SKM-1 (cell line): ENCODE measurements around the gene GRIK2.

Experiments used
- DNase-seq: peaks from one replicate; lab custom pipeline; 2025; ENCODE audit not compliant: unreplicated experiment; lab: John Stamatoyannopoulos, UW

GRIK2 gene

GRCh38 chr6:101454106-101454676 lies 60.7 kb downstream of the GRIK2 start:
- no peak for DNase-seq

DNA sequence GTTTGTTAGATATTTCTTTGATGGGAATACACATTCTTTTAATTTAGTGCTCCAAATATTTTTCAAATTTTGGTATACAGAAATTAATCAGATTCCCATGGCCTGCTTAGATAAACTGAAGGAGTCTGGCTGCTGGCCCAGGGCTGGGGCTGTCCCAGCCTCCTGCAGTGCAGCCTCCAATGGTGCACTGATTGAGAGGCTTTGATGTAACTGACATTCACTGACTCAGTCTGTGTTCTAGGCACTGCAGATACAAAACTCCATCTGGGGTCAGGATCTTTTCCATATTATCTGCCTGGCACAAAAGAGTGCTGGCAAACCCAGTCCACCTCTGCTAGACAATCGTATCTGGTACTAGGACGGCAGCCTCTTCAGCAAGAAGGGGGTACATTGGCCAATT lies 64.8 kb downstream of the GRIK2 start:
- DNase-seq, result no peak

DNA sequence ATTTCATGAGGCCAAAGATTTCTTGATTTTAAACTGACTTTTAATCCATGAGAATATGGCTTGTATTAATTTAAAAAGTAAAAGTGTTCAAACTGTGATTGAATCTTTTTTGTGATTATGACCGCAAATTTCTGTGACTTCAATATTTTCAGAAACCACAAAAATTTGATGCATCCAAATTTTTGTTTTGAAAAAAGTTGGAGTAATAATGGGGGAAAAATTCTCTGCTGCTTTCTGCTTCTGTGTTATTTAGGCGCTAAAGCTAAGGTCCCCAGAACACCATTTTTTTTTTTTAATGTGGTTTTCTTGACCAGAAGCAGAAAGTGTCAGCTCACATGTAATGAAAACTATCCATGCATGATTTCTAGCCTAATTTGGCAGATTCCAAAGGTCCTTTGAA lies 65.3 kb downstream of the GRIK2 start:
- DNase-seq, result no peak

DNA sequence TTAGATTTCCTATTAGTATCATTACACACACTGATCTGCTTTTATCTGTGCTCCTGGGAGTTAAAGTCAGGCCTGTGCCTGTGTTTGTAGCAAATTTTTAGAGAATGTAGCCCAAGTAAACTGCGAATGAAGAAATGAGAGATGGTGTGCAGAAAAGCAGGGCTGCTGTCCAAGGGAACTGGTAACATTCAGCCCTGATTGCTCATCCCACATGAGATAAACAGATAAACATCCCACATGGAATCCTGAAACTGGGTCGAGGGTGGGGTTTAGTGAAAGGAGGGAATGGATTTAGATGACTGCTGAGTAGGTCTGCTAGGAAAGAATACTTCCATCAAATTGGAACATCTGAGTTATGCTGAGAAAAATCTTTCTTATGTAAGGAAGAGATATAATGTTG lies 69.1 kb downstream of the GRIK2 start:
- no peak for DNase-seq

- no peak for DNase-seq
Observed at GRCh38 chr6:101465863-101466262, 72.4 kb downstream of the GRIK2 start.

DNA sequence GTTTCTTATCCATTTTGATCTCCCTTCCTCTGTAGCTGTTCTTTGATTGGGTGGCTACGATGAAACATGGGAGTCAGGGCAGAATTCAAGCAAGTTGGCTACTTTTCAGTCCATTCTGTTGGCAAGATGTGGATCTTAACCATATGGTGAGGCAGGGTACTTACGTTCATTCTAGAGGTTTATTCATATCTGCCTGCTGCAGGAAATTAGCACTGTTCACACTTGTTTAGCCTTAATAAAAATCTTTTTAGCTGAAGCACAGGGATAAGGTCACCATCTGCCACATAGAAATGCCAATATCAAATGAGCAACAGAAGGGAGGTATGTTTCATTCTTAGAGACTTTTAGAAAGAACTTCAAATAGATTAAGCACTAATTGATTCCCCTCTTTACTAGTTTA lies 83.9 kb downstream of the GRIK2 start:
- no peak for DNase-seq

DNA sequence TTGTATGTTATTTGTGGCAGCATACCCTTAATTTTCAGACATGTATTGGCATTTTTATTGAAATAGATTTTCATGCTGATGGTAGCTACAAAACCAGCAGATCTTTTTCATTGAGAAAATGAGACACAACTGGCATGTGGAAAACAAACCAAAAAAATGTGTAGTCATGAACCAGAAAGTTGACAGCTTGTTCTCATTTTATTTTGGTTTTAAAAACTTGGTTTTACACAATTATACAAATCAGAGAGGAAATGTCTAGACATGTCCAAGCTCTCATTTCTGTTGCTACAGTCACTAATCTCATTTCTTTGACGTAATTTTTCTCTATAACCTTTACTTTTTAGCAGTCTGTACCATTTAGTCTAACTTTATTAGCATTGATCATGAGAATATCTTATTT lies 85.4 kb downstream of the GRIK2 start:
- no peak for DNase-seq

DNA sequence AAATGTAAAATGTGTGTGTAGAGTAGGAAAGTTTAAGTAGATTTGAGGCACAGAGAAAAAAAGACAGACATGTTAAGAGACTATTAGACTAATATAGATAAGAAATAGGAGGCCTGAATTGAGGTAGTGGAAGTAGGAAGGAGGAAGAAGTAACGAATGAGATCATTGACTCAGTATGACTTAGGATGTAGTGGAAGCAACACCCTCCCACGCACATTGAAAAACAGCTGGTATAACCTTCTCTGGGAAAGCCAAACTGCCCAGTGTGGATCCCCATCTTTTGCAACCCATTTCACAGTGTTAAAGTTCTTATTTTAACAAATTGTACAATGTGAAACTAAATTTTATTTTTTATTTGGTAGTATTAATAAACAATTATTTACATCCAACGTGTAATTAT lies 89.1 kb downstream of the GRIK2 start:
- DNase-seq, result no peak

DNA sequence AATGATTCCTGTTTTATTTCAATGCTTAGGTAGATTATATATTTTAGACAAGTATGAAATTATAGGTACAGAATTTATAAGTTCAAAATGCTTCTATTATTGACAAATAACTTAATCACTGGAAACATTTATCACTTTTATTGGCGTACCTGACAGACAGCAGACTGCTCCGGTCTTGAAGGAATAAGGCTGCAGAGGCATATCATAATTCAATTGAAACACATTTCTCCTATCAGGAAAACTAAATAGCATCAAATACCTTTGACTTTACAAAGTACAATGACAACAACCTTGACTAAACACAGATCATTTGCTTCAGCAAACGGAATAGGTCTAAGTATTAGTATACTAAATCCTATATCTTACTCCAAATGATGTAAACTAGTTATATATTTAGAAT lies 91.3 kb downstream of the GRIK2 start:
- DNase-seq, result no peak

DNA sequence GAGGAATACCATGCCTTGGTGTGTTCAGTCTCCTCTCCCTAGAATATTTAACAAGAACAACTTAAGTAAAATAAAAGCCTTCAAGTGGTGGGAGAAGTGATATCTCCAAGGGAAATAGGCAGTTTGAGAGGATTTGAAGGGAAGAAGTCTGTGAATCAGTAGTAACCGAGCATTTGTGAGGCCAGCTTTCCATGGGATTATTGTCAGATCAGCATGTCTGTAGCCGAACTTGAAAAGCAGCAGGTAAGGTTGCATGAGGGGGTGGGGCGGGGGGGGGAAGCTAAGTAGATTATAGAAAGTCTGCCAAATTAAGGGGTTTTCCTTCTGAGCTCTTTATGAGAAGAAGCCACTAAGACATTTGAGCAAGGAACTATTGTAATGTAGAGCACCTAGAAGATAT lies 92.6 kb downstream of the GRIK2 start:
- no peak for DNase-seq

DNA sequence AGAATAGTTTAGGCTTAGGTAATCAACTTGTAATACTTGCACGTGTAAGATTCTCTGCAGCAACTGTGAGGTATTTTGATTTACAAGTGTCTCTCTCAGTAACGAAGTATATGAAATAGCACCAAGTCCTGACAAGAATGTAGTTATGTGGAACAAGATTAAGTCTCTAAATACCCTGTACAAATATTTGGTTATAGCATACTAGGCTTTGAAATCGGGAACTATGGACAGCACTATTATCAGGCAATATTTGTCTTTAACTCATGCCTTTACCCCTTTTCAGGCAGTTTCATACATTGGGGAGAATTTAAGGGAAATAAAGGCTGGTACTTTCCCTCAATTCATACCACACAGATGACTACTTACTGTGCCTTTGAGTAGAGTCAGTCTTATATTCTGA lies 93.2 kb downstream of the GRIK2 start:
- DNase-seq, result no peak

- DNase-seq, result no peak
Observed at GRCh38 chr6:101489456-101489855, 95.9 kb downstream of the GRIK2 start.

DNA sequence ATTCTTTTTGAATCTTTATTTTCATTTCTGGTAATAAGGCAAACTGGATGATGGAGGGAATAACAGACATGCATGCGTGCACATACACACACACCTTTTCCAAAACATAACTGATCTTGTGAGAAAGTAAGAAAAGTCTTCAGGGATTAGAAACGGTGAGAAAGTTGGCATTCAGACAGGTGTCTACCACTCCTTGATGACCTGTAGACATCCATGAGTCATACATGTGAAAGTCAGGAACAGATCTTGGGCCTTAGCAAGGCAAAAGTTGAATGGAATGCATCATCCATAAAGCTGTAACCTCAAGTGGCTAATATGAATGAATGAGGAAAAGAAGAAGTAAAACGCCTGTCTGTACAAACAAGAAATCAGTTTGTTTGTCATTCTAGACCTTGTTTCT lies 97.3 kb downstream of the GRIK2 start:
- no peak for DNase-seq

GRCh38 chr6:101502818-101503217 lies 109.3 kb downstream of the GRIK2 start:
- no peak for DNase-seq

DNA sequence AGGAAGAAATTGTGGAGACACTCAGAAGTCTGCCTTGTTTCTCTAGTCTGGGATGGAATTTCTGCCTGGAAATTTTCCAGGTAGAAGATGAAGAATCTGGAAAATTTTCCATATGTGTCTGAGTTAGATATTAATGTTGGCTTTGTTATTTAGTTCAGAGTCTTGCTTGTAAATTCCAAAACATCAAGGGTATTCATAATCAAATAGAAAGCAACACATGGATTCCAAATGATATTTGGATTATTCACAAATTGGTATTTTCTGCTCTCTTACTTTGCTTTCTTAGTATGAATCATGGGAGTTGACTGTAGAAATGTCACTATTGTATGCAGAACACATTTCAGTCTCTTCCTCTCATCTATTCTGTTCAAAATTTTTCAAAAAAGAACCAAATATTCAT lies 116.0 kb downstream of the GRIK2 start:
- no peak for DNase-seq

GRCh38 chr6:101513181-101513580 lies 119.7 kb downstream of the GRIK2 start:
- DNase-seq, result no peak

- DNase-seq, result no peak
Observed at GRCh38 chr6:101516578-101516977, 123.1 kb downstream of the GRIK2 start.

- no peak for DNase-seq
Observed at GRCh38 chr6:101517632-101518031, 124.1 kb downstream of the GRIK2 start.

DNA sequence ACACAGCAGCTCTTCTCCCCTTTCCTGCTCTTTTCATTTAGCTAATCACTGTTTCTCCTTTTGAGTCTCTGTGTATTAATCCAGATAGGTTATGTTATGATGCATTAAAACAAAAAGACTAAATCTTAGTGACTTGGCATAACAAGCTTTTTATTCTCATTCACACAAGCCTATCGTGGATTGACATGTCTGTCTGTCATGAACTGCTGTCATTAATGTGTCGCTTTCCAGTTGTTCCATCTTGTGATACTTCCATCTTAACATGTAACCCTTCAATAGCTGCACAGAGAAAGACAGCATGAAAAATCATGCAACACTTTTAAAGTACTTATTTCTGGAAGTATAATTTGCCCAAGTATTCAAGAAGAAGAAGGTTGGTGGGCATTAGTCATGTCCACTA lies 128.7 kb downstream of the GRIK2 start:
- no peak for DNase-seq

GRCh38 chr6:101527467-101527866 lies 134.0 kb downstream of the GRIK2 start:
- no peak for DNase-seq

GRCh38 chr6:101528801-101529200 lies 135.3 kb downstream of the GRIK2 start:
- no peak for DNase-seq

DNA sequence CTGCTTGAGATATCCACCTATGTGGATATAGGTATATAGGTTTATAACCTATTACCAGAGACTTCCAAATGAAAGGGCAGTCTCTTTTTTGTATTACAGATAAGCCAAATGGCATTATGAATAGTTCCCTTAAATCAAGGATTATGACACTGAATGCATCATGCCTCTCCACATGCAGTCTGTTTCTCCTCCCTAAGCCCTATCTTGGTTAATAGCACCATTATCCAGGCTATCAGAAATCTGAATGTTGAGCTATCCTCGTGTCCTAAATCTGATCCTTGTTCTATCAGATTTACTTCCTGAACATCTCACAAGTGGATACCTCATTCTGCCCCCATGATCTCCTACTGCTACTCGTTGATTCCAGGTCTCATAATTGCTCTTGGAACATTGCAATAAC lies 138.0 kb downstream of the GRIK2 start:
- no peak for DNase-seq

DNA sequence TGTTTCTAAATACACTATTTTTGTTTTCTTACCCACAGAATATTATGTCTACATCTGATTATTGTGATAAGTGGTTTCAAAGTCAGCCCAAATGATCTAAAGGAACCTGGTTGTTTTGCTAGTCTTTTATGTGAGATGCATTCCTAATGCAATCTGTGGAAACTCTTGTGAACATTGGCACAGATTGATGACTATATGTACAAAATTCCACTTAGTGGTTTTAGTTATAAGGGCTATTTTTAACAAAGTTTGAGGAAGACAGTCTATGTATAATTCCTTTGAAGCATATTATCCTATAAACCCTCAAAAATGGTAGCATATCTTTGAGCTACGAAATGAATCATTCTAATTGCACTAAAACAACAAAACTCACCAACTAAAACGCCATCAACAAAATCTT lies 140.9 kb downstream of the GRIK2 start:
- no peak for DNase-seq

GRCh38 chr6:101534821-101535220 lies 141.3 kb downstream of the GRIK2 start:
- DNase-seq, result no peak
